Measurements from ENCODE around the gene COL26A1.

- TF ChIP-seq CTCF (IDR thresholded peaks at IDR 0.05) (no peak), POLR2A (IDR thresholded peaks at IDR 0.05) (no peak)
These were observed 180.6 kb downstream of the COL26A1 start for GRCh38 chr7:101543242-101543766.
